GM18909 (cell line): ENCODE results near the gene SEMA4A.
A peak's percentile ranks its signal among the peaks of the same experiment; 100 is the strongest.

Experiments used
- ATAC-seq: cut with Tn5 transposase; IDR thresholded peaks from one replicate; pipeline ENCODE4 v1.9.1; 2021; ENCODE audit warnings: mild to moderate bottlenecking; ENCODE audit not compliant: unreplicated experiment, poor library complexity

The SEMA4A gene

GRCh38 chr1:156134716-156135435 is 18.5 kb upstream of the SEMA4A start:
- no peak for ATAC-seq

GRCh38 chr1:156135930-156136871 is 17.2 kb upstream of the SEMA4A start:
- no peak for ATAC-seq

GRCh38 chr1:156136970-156137483 is 16.4 kb upstream of the SEMA4A start:
- ATAC-seq, result no peak

GRCh38 chr1:156138458-156138867 is 14.9 kb upstream of the SEMA4A start:
- no peak for ATAC-seq

GRCh38 chr1:156140879-156141707 is 12.3 kb upstream of the SEMA4A start:
- ATAC-seq, result no peak

GRCh38 chr1:156143765-156144489 is 9.5 kb upstream of the SEMA4A start:
- no peak for ATAC-seq

GRCh38 chr1:156144742-156145141 is 8.6 kb upstream of the SEMA4A start:
- ATAC-seq, result no peak

GRCh38 chr1:156145650-156146019 is 7.8 kb upstream of the SEMA4A start:
- ATAC-seq, result no peak

GRCh38 chr1:156146020-156146768 is 7.2 kb upstream of the SEMA4A start:
- no peak for ATAC-seq

- no peak for ATAC-seq
These were observed 6.5 kb upstream of the SEMA4A start for GRCh38 chr1:156146769-156147405.

GRCh38 chr1:156148216-156148615 is 5.2 kb upstream of the SEMA4A start:
- ATAC-seq, result no peak

- peak; percentile 42 for ATAC-seq
These were observed 3.7 kb upstream of the SEMA4A start for GRCh38 chr1:156149374-156150332.

- ATAC-seq, result no peak
These were observed 2.9 kb upstream of the SEMA4A start for GRCh38 chr1:156150333-156151011.

- ATAC-seq, result no peak
These were observed 2.2 kb upstream of the SEMA4A start for GRCh38 chr1:156151093-156151688.

GRCh38 chr1:156152628-156153027 is 757 bp upstream of the SEMA4A start:
- no peak for ATAC-seq

- ATAC-seq, result peak; percentile 56
These were observed 948 bp downstream of the SEMA4A start for GRCh38 chr1:156154317-156154749.
